Large intestine (tissue), 3 donors: ENCODE measurements around the gene CUL3. TPM values are rescaled to one million over a fixed set of nuclear protein-coding genes. Genes with fewer than 3 reads are reported as not detected.

Source experiments
- DNase-seq, 2 donors: peaks; one replicate each; pipeline versions ENCODE4 v3.0.0 to v3.0.0-alpha.2; 2013
- H3K27ac ChIP-seq: one replicate; pipeline ENCODE4 v1.5.1; 2013; ENCODE audit warnings: low read length
- H3K27me3 ChIP-seq: 2 replicates; pipeline ENCODE4 v1.6.1; 2013; ENCODE audit warnings: low read length; ENCODE audit not compliant: control insufficient read depth, insufficient read depth
- H3K36me3 ChIP-seq: 2 replicates; pipeline ENCODE4 v1.6.1; 2013; ENCODE audit warnings: low read length; ENCODE audit not compliant: control insufficient read depth, insufficient read depth
- H3K4me1 ChIP-seq: one replicate; pipeline ENCODE4 v1.6.1; 2013; ENCODE audit warnings: low read length; ENCODE audit not compliant: control insufficient read depth, insufficient read depth
- H3K4me3 ChIP-seq: one replicate; pipeline ENCODE4 v1.5.1; 2013; ENCODE audit warnings: low read length
- H3K9me3 ChIP-seq: one replicate; pipeline ENCODE4 v1.6.1; 2013; ENCODE audit warnings: mild to moderate bottlenecking, low read depth, low read length, moderate library complexity; ENCODE audit not compliant: control insufficient read depth
- WGBS: methylation state at CpG from one replicate; pipeline ENCODE4 v1.1.5; 2013; ENCODE audit warnings: low lambda C conversion rate; ENCODE audit not compliant: insufficient coverage; 5-methylcytosine and 5-hydroxymethylcytosine counted together
- polyA plus RNA-seq: library from polyadenylated mRNA; unstranded; fragments of 120-200 nt; gene quantifications from one replicate; pipeline ENCODE4 v1.2.1, GENCODE V29; 2013

CUL3 gene
- polyA plus RNA-seq, 1 donor = 63.3 TPM

DNA sequence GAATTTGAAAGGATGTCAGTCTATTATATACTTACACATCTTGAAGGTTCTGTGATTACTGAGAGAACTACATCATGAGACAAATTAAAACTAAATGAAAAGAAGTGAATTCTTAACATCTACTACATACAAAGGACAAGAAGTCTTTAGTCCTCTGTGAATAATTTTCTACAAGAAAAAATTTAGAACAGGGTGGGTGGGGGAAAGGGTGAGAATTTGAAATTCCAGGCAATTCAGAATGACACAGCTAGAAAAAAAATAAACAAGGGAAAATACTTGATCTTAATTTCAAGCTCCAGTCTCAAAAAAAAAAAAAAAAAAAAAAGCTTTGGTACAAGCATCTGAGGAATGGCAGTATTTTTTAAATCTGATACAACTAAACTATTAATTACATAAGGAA lies 15.5 kb downstream of the CUL3 start:
- no peak for DNase-seq
- Histone ChIP-seq H3K4me1 (peaks cover under 1% of the 10 kb centered on the region), H3K27ac (no peak overlapping the region), H3K27me3 (no peaks in the 10 kb centered on the region), H3K36me3 (peaks cover 3% of the 10 kb centered on the region), H3K4me3 (no peak overlapping the region), H3K9me3 (peaks cover 2% of the 10 kb centered on the region)

DNA sequence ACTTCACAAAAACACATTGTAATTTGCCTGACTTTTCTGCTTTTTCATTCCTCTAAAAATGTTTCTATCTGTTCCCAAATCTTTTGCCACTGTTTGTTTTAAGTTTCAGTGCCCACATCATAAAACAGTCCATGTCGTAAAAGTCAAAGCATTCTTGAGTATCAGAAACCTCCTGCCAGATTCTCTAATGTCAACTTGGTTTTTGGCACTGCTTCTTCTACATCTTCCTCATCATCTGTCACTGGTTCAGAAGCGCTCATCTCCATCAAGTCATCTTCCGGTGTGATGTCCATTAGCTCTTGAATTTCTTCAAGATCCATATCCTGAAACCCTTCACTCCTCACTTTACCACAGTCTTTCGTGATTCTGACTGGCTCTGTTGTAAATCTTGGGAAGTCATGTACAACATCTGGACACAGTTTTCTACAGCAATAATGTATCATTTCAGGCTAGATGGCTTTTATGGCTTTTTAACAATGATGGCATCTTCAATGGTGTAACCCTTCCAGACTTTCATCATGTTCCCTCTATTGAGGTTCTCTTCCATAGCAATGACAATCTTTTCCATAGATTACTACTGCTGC lies 19.6 kb downstream of the CUL3 start:
- Histone ChIP-seq H3K27ac (no peak overlapping the region), H3K9me3 (peaks cover 2% of the 10 kb centered on the region), H3K36me3 (peaks cover 3% of the 10 kb centered on the region), H3K4me3 (no peak overlapping the region), H3K27me3 (no peaks in the 10 kb centered on the region), H3K4me1 (no peaks in the 10 kb centered on the region)
- 83% methylated on average over 1 of the region's 4 CpGs for WGBS
- DNase-seq = no peak

DNA sequence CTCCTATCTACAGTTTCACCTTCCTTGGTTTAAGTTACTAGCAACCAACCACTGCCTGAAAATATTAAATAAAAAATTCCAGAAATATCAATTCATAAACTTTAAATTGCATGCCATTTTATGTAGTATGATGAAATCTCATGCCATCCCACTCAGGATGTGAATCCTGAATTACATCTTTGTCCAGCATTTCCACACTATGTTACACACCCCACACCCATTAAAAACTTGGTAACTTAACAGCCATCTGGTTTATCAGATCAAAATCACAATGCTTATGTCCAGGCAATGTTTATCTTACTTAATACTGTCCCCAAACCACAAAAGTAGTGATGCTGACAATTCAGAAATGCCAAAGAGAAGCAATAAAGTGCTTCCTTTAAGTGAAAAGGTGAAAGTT lies 21.6 kb downstream of the CUL3 start:
- no peak for DNase-seq
- Histone ChIP-seq H3K4me1 (no peaks in the 10 kb centered on the region), H3K36me3 (peaks cover 3% of the 10 kb centered on the region)

DNA sequence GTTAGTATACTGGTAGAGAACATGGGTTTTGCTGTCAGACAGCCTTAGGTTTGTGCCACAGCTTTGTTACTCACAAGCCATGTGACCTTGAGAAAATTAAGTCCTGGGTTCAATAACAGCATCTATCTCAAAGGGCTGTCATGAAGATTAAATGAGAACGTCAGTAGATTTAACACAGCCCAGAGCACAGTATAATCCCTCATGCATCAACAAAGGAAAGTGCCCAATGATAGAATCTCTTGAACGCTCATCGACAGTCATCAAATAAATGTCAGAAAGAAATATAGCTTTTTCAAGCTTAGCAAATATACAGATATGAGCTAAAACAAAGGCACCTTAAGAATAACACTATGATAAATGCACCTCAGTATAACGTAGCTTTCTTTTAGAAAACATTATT lies 22.3 kb downstream of the CUL3 start:
- 84% methylated on average over 3 of the region's 4 CpGs for WGBS
- Histone ChIP-seq H3K27me3 (no peaks in the 10 kb centered on the region), H3K9me3 (peaks cover 2% of the 10 kb centered on the region), H3K27ac (no peak overlapping the region), H3K4me1 (no peaks in the 10 kb centered on the region), H3K36me3 (peaks cover 3% of the 10 kb centered on the region), H3K4me3 (no peak overlapping the region)
- DNase-seq = no peak

More for the DNA sequence above, 21.6 kb downstream of the CUL3 start:
- H3K27me3 ChIP-seq = no peaks in the 10 kb centered on the region
- no peak overlapping the region for H3K27ac ChIP-seq
- H3K4me3 ChIP-seq = no peak overlapping the region
- H3K9me3 ChIP-seq = peaks cover 2% of the 10 kb centered on the region

DNA sequence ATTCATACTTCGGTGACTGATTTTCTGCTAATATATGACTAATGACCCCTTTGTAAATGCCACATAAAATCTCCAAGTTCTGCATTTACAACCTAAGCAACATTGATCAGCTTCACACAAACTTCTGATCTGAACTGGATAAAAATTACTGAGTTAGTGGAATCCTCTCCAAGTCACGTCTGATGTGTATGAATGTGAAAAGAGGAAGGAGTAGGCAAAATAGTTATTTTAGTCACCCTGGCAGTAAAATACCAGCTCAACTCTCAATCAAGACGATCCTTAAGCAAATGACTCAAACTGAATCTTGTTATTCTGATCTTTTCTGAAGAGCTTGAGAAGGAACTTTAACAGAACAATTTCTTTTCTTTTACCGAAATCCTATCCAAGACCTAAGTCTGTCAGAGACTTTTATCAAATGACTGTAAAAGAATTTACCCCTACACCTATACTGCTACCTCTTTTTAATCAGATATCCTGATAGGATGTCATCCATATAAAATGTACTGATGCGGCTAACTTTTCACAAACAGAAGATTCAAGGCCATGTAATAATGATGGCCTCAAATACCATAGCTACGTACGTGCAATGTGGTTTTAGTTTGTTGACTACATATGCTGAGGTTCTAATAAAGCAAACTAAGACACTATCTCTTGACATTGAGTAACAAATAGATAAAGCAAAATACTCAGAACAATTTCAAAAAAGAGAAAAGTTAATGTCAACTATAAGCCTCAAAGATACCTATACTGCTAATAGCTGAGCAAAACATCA lies 23.7 kb downstream of the CUL3 start:
- Histone ChIP-seq H3K9me3 (no peaks in the 10 kb centered on the region), H3K4me1 (no peaks in the 10 kb centered on the region), H3K27ac (no peak overlapping the region), H3K4me3 (no peak overlapping the region), H3K36me3 (no peaks in the 10 kb centered on the region), H3K27me3 (no peaks in the 10 kb centered on the region)
- no peak for DNase-seq
- WGBS = 60% methylated on average over 3 of the region's 7 CpGs

DNA sequence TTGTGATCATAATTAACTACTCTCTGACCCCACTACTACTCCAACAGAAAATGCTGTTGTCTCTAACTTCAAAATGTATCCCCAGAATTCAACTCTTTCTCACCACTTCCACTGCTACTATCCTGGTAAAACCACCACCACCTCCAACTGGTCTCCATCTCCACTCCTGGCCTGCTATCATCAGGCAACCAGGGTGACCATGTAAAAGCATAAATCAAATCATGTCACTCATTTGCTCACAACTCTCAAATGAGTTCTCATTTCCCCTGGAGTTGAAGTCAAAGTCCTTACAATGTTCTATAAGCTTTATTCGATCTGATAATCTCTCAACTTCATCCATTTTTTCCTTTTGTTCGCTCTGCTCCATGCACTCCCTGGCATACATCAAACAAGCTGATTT lies 24.6 kb downstream of the CUL3 start:
- H3K36me3 ChIP-seq = peaks cover 3% of the 10 kb centered on the region
- no peak overlapping the region for H3K27ac ChIP-seq
- 100% methylated on average over 2 of the region's 2 CpGs for WGBS
- H3K9me3 ChIP-seq = no peaks in the 10 kb centered on the region
- no peak overlapping the region for H3K4me3 ChIP-seq
- H3K4me1 ChIP-seq = no peaks in the 10 kb centered on the region
- no peak for DNase-seq
- H3K27me3 ChIP-seq = no peaks in the 10 kb centered on the region

DNA sequence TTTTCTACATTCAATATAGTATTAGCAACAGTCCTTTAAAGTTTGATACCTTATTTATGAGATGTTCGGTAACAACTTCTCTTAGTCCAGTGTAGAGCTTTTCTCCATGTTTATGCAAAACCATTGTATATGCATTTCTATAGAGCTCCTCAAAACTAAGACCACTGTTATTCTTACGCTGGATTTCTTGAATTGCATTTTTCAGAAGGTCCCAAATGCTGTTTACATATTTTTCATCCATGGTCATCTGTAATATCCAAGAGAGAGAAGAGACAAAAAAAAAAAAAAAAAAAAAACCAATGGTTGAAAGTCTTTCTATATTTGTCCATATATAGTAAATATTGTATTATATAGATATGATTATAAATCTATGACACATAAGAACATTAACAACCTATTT lies 27.6 kb downstream of the CUL3 start:
- no peaks in the 10 kb centered on the region for H3K4me1 ChIP-seq
- DNase-seq = no peak
- 80% methylated on average over 1 of the region's 2 CpGs for WGBS
- no peaks in the 10 kb centered on the region for H3K27me3 ChIP-seq
- peaks cover 12% of the 10 kb centered on the region for H3K36me3 ChIP-seq
- no peak overlapping the region for H3K27ac ChIP-seq
- H3K9me3 ChIP-seq = no peaks in the 10 kb centered on the region
- H3K4me3 ChIP-seq = no peak overlapping the region

DNA sequence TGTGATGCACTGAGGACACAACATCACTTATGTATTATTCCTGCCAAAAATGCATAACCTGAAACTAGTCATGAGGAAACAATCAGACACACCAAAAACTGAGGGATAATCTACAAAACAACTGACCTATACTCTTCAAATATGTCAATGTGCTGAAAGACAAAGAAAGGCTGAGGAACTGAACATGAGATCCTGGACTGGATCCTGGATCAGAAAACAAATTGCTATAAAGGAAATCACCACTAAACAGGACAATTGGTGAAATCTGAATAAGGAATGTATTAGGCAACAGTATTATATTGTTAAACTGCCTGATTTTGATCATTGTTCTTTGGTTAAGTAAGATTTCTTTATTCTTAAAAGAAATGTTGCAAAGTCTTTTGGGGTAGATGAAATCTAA lies 28.8 kb downstream of the CUL3 start:
- Histone ChIP-seq H3K27me3 (no peaks in the 10 kb centered on the region), H3K36me3 (peaks cover 12% of the 10 kb centered on the region), H3K4me1 (no peaks in the 10 kb centered on the region), H3K27ac (no peak overlapping the region), H3K9me3 (no peaks in the 10 kb centered on the region), H3K4me3 (no peak overlapping the region)
- DNase-seq = no peak

DNA sequence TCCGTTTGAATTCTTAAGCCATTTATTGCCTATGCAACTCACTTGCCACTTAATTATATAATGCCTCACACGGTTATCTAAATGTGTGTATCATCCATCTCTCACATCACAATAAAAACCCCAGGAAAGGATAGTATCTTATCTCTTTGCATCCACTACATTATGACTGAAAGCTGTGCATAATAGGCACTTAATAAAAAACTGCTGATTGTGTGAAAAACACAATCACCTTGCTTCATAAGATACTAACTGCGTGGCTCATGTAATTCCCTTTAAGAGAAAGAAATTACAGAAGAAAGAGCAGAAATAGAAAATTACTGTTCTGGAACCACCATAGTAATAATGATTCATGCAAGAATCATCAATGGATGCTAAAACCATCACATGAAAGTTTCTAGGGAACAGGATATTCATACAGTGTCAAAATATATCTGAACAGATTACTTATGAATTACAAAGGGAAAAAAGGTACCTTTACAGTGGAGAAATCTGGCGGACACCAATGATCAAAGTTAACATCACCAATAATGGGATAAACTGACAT lies 29.3 kb downstream of the CUL3 start:
- H3K4me3 ChIP-seq = no peak overlapping the region
- H3K4me1 ChIP-seq = no peaks in the 10 kb centered on the region
- WGBS = 20% methylated on average over 1 of the region's 4 CpGs
- peaks cover 12% of the 10 kb centered on the region for H3K36me3 ChIP-seq
- H3K27ac ChIP-seq = no peak overlapping the region
- no peaks in the 10 kb centered on the region for H3K9me3 ChIP-seq
- no peak for DNase-seq
- H3K27me3 ChIP-seq = no peaks in the 10 kb centered on the region

DNA sequence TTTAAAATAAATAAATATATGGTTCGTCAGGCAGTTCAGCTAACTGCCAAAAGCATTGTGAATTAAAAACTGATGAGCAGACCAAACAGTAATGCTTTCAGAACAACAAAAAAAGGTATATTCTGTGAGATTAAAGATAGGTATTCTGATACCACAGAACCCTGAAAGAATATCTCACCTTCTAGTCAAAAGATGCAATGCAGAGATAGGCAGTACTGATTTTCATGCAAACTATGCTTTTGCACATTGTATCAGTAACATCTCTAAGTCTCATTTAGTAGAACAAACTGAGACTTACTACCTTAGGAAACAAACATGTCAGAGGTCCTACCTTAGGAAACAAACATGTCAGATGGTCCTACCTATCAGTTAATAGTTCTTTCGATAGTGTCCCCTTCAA lies 32.4 kb downstream of the CUL3 start:
- Histone ChIP-seq H3K4me1 (no peaks in the 10 kb centered on the region), H3K4me3 (no peak overlapping the region), H3K36me3 (peaks cover 12% of the 10 kb centered on the region), H3K27ac (no peak overlapping the region), H3K27me3 (no peaks in the 10 kb centered on the region), H3K9me3 (no peaks in the 10 kb centered on the region)
- DNase-seq = no peak
- 86% methylated on average over 2 of the region's 2 CpGs for WGBS

DNA sequence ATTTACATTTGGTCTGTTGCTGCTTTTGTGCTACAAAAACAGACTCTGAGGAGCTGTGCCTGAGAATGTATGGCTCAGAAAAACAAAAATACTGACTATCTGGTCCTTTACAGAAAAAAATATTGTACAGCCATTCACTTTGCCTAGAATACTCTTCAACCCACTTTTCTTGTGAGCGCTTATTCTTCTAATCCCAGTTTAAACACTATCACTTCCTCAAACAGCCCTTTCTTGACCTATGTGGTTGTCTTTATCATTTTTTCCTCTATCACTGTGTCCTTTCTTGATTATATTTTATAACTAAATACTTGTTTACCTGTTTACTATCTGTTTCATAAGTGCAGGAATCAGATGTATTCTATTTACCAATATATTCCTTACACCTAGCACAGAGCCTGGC lies 33.5 kb downstream of the CUL3 start:
- H3K27ac ChIP-seq = no peak overlapping the region
- H3K27me3 ChIP-seq = no peaks in the 10 kb centered on the region
- 100% methylated on average over 1 of the region's 1 CpG for WGBS
- H3K4me3 ChIP-seq = no peak overlapping the region
- DNase-seq = no peak
- H3K4me1 ChIP-seq = no peaks in the 10 kb centered on the region
- no peaks in the 10 kb centered on the region for H3K9me3 ChIP-seq
- peaks cover 12% of the 10 kb centered on the region for H3K36me3 ChIP-seq
